HEK293 (cell line): ENCODE measurements around the gene DPYD.

Experiments
- CTCF ChIA-PET: fragments of 350-600 bp; formaldehyde crosslinking; extraction: SDS; loops from one replicate; lab custom pipeline; 2021; ENCODE audit warnings: antibody characterized with exemption; lab: Yijun Ruan, JAX
- POLR2A ChIA-PET: fragments of 300-600 bp; formaldehyde crosslinking; extraction: SDS; loops from one replicate; lab custom pipeline; 2020; ENCODE audit warnings: antibody characterized with exemption, inconsistent platforms; lab: Yijun Ruan, JAX
- H3K27ac ChIP-seq: fragments of 200-500 bp; sonication (Bioruptor generic); 2 replicates; pipeline ENCODE4 v1.5.1; 2014; ENCODE audit warnings: low read depth, low read length, control low read depth, inconsistent platforms; ENCODE audit errors: extremely low read depth
- H3K36me3 ChIP-seq, 2 experiments: fragments of 200-500 bp in 1 of 2; sonication (Bioruptor generic) in 1 of 2; 1 replicate in 1 of 2; 2 replicates in 1 of 2; pipeline ENCODE4 v1.5.1; 2014 to 2017; ENCODE audit warnings: inconsistent platforms in 2 of 2, low read length in 2 of 2; ENCODE audit not compliant: control insufficient read depth in 2 of 2, insufficient read depth in 1 of 2
- H3K4me1 ChIP-seq: fragments of 200-500 bp; sonication (Bioruptor generic); 2 replicates; pipeline ENCODE4 v1.5.1; 2014; ENCODE audit warnings: mild to moderate bottlenecking, low read length, inconsistent platforms; ENCODE audit not compliant: control insufficient read depth, insufficient read depth
- H3K4me3 ChIP-seq: 2 replicates; pipeline ENCODE4 v1.5.1; 2011; ENCODE audit warnings: low read depth, mild to moderate bottlenecking, control low read depth, low read length, moderate library complexity
- H3K9me3 ChIP-seq: fragments of 200-500 bp; sonication (Bioruptor generic); 2 replicates; pipeline ENCODE4 v1.5.1; 2014; ENCODE audit warnings: low read depth, low read length, inconsistent platforms; ENCODE audit not compliant: control insufficient read depth, insufficient read depth
- ATF2 ChIP-seq: fragments of 450-650 bp; formaldehyde crosslinking; IDR thresholded peaks from 2 replicates; pipeline ENCODE4 v1.5.1; 2016; ENCODE audit warnings: missing biosample characterization, missing genetic modification characterization, low read depth
- EGR2 ChIP-seq: fragments of 450-650 bp; formaldehyde crosslinking; IDR thresholded peaks from 2 replicates; pipeline ENCODE4 v1.5.1; 2016; ENCODE audit warnings: low read depth, missing biosample characterization, missing genetic modification characterization
- GLIS1 ChIP-seq: fragments of 450-650 bp; formaldehyde crosslinking; IDR thresholded peaks from 2 replicates; pipeline ENCODE4 v1.5.1; 2016; ENCODE audit warnings: missing biosample characterization, missing genetic modification characterization
- PBX3 ChIP-seq: sonication (generic); formaldehyde crosslinking; IDR thresholded peaks from 2 replicates; pipeline ENCODE4 v1.8.1; 2022; ENCODE audit warnings: mild to moderate bottlenecking, moderate library complexity, missing genetic modification reagents
- RBAK ChIP-seq: fragments of 450-650 bp; formaldehyde crosslinking; IDR thresholded peaks from 2 replicates; pipeline ENCODE4 v1.5.1; 2016; ENCODE audit warnings: missing biosample characterization, missing genetic modification characterization
- ZBTB11 ChIP-seq: fragments of 450-650 bp; formaldehyde crosslinking; conservative IDR thresholded peaks from 2 replicates; pipeline ENCODE4 v1.5.1; 2016; ENCODE audit warnings: low read depth, missing biosample characterization, missing genetic modification characterization
- ZNF138 ChIP-seq: fragments of 450-650 bp; formaldehyde crosslinking; IDR thresholded peaks from 2 replicates; pipeline ENCODE4 v1.5.1; 2016; ENCODE audit warnings: missing biosample characterization, missing genetic modification characterization, borderline replicate concordance
- ZNF292 ChIP-seq: fragments of 450-650 bp; formaldehyde crosslinking; IDR thresholded peaks from 2 replicates; pipeline ENCODE4 v1.5.1; 2016; ENCODE audit warnings: low read depth, missing biosample characterization, missing genetic modification characterization, borderline replicate concordance
- ZNF350 ChIP-seq: fragments of 450-650 bp; formaldehyde crosslinking; IDR thresholded peaks from 2 replicates; pipeline ENCODE4 v1.5.0; 2017; ENCODE audit warnings: missing biosample characterization, mild to moderate bottlenecking, missing genetic modification characterization
- ZNF514 ChIP-seq: fragments of 450-650 bp; formaldehyde crosslinking; IDR thresholded peaks from 2 replicates; pipeline ENCODE4 v1.5.1; 2016; ENCODE audit warnings: missing biosample characterization, missing genetic modification characterization
- ZNF580 ChIP-seq: fragments of 450-650 bp; formaldehyde crosslinking; IDR thresholded peaks from 2 replicates; pipeline ENCODE4 v1.5.1; 2016; ENCODE audit warnings: missing biosample characterization, missing genetic modification characterization
- ZNF664 ChIP-seq: fragments of 450-650 bp; formaldehyde crosslinking; IDR thresholded peaks from 2 replicates; pipeline ENCODE4 v1.5.1; 2016; ENCODE audit warnings: missing biosample characterization, missing genetic modification characterization
- ZNF692 ChIP-seq: fragments of 450-650 bp; formaldehyde crosslinking; IDR thresholded peaks from 2 replicates; pipeline ENCODE4 v1.5.1; 2016; ENCODE audit warnings: missing biosample characterization, missing genetic modification characterization
- ZNF76 ChIP-seq: fragments of 450-650 bp; formaldehyde crosslinking; IDR thresholded peaks from 2 replicates; pipeline ENCODE4; 2016; ENCODE audit warnings: low read depth, missing biosample characterization, missing genetic modification characterization, borderline replicate concordance
- ZNF777 ChIP-seq: fragments of 450-650 bp; formaldehyde crosslinking; IDR thresholded peaks from 2 replicates; pipeline ENCODE4 v1.5.1; 2017; ENCODE audit warnings: missing biosample characterization, missing genetic modification characterization, borderline replicate concordance
- ZSCAN16 ChIP-seq: fragments of 450-650 bp; formaldehyde crosslinking; IDR thresholded peaks from 2 replicates; pipeline ENCODE4 v1.5.1; 2016; ENCODE audit warnings: missing biosample characterization, missing genetic modification characterization
- ZSCAN30 ChIP-seq: fragments of 450-650 bp; IDR thresholded peaks from 2 replicates; pipeline ENCODE4 v1.5.1; 2018; ENCODE audit warnings: missing biosample characterization, mild to moderate bottlenecking, missing genetic modification characterization, moderate library complexity
- ZSCAN4 ChIP-seq: fragments of 450-650 bp; formaldehyde crosslinking; IDR thresholded peaks from 2 replicates; pipeline ENCODE4 v1.5.1; 2017; ENCODE audit warnings: missing biosample characterization, missing genetic modification characterization
- ZXDB ChIP-seq: fragments of 450-650 bp; formaldehyde crosslinking; IDR thresholded peaks from 2 replicates; pipeline ENCODE4 v1.5.1; 2016; ENCODE audit warnings: missing biosample characterization, missing genetic modification characterization

Gene DPYD

GRCh38 chr1:97501628-97502027 is 419.2 kb downstream of the DPYD start (continued):
- TF ChIP-seq ZSCAN4 (tag by site-specific recombination) (no peak), ZNF580 (no peak), ZNF76 (no peak), ZNF664 (tag by site-specific recombination) (no peak), ZNF350 (tag by site-specific recombination) (no peak), ZXDB (tag by site-specific recombination) (no peak), ZSCAN16 (tag by site-specific recombination) (no peak), EGR2 (tag by site-specific recombination) (no peak), GLIS1 (tag by site-specific recombination) (no peak), ZNF138 (tag by site-specific recombination) (no peak), ZNF514 (tag by site-specific recombination) (no peak), RBAK (tag by site-specific recombination) (no peak), ATF2 (tag by site-specific recombination) (no peak)

GRCh38 chr1:97500760-97501159 is 420.1 kb downstream of the DPYD start:
- CTCF ChIA-PET = interaction anchor here (0.6 kb wide), 1 partner anchor 435 kb away, joined by 3 read pairs; no protein-coding TSS in a partner anchor
- Histone ChIP-seq H3K4me3 (no peak overlapping the region), H3K9me3 (no peaks in the 10 kb centered on the region), H3K4me1 (no peaks in the 10 kb centered on the region)
- POLR2A ChIA-PET = no interaction called here
- TF ChIP-seq ZSCAN16 (tag by site-specific recombination) (no peak), ZBTB11 (no peak)
- TF ChIP-seq, all 188 proteins: peak for 0
- no peaks in the 10 kb centered on the region for H3K36me3 ChIP-seq
- no peak overlapping the region for H3K27ac ChIP-seq

- no peak overlapping the region for H3K27ac ChIP-seq
- no peaks in the 10 kb centered on the region for H3K36me3 ChIP-seq
- no peaks in the 10 kb centered on the region for H3K9me3 ChIP-seq
- CTCF ChIA-PET = no interaction called here
- H3K4me3 ChIP-seq = no peak overlapping the region
- TF ChIP-seq ZSCAN30 (tag by site-specific recombination) (no peak), PBX3 (CRISPR knock-in tag) (no peak), ZNF777 (no peak), ZNF292 (no peak), ZNF692 (tag by site-specific recombination) (no peak)
- POLR2A ChIA-PET = no interaction called here
- H3K4me1 ChIP-seq = no peaks in the 10 kb centered on the region
Measured at GRCh38 chr1:97499667-97500066, 421.2 kb downstream of the DPYD start.
